ENCODE measurements around the gene AIPL1. TPM values are rescaled to one million over a fixed set of nuclear protein-coding genes. Genes with fewer than 3 reads are reported as not detected.

The AIPL1 gene
- total RNA-seq, 1 donor from 2014 or later = not detected

DNA sequence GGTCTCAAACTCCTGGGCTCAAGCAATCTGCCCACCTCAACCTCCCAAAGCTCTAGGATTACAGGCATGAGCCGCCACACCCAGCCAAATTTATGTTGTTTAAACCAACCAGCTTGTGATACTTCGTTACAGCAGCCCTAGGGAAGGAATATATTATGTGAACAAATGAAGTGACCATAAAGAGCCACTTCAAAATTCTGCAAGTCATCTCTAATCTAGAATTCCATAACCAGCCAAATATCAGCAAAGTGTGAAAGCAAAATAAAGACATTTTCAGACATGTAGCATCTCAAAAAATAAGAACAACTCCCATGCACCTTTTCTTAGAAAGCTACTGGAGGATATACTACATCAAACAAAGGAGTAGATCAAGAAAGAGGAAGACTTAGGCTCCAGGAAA is 36.0 kb downstream of the AIPL1 start:
- intact Hi-C loops (cut with micrococcal nuclease) = no loop called here
- Histone ChIP-seq H3K27ac (replicated peaks) (no peak overlapping the region), H3K4me1 (no peaks in the 10 kb centered on the region), H3K27me3 (ENCODE audit: low read depth) (peaks cover 25% of the 10 kb centered on the region), H3K9me3 (replicated peaks) (peaks cover 24% of the 10 kb centered on the region), H3K36me3 (no peaks in the 10 kb centered on the region), H3K4me3 (no peak overlapping the region)
- no peak for TF ChIP-seq CTCF (IDR thresholded peaks at IDR 0.05; ENCODE audit: borderline replicate concordance)
- no peak for DNase-seq

DNA sequence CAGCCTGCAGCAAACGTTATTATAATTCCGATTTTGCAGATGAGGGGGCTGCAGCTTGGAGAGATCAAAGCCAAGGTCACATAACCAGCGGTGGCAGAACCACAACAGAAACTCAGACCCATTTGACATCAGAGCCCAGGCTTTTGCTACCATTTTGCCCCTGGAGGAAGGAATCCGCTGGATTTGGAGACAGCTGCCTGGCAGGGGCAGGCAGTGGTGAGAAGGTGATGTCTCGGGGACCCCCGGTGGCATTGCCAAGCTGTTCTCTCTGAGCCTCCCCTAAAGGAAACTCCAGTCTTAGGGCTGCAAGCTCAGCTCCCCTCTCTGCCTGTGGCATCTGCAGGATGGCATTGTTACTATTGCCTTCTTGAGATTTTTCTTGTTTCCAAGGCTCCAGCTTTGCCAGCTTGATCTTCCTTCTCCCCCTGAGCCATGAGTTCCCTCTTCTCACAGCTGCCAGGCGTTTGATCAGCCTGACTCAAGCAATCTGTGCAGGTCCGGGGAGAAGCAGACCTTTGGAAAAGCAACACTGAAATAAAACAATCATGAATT is 40.8 kb downstream of the AIPL1 start:
- H3K4me1 ChIP-seq = no peaks in the 10 kb centered on the region
- no peak overlapping the region for H3K4me3 ChIP-seq
- TF ChIP-seq CTCF (IDR thresholded peaks at IDR 0.05; ENCODE audit: borderline replicate concordance) = no peak
- intact Hi-C loops (cut with micrococcal nuclease) = no loop called here
- no peak overlapping the region for H3K27ac ChIP-seq (replicated peaks)
- H3K36me3 ChIP-seq = no peaks in the 10 kb centered on the region
- H3K9me3 ChIP-seq (replicated peaks) = peaks cover 13% of the 10 kb centered on the region
- peaks cover 32% of the 10 kb centered on the region for H3K27me3 ChIP-seq (ENCODE audit: low read depth)
- DNase-seq = no peak

GRCh38 chr17:6393351-6393952 is 41.5 kb downstream of the AIPL1 start:
- Histone ChIP-seq H3K9me3 (replicated peaks) (peaks cover 6% of the 10 kb centered on the region), H3K36me3 (no peaks in the 10 kb centered on the region), H3K27ac (replicated peaks) (no peak overlapping the region), H3K4me1 (no peaks in the 10 kb centered on the region), H3K4me3 (no peak overlapping the region), H3K27me3 (ENCODE audit: low read depth) (peaks cover 32% of the 10 kb centered on the region)
- no peak for TF ChIP-seq CTCF (IDR thresholded peaks at IDR 0.05; ENCODE audit: borderline replicate concordance)
- DNase-seq = no peak
- intact Hi-C loops (cut with micrococcal nuclease) = no loop called here

DNA sequence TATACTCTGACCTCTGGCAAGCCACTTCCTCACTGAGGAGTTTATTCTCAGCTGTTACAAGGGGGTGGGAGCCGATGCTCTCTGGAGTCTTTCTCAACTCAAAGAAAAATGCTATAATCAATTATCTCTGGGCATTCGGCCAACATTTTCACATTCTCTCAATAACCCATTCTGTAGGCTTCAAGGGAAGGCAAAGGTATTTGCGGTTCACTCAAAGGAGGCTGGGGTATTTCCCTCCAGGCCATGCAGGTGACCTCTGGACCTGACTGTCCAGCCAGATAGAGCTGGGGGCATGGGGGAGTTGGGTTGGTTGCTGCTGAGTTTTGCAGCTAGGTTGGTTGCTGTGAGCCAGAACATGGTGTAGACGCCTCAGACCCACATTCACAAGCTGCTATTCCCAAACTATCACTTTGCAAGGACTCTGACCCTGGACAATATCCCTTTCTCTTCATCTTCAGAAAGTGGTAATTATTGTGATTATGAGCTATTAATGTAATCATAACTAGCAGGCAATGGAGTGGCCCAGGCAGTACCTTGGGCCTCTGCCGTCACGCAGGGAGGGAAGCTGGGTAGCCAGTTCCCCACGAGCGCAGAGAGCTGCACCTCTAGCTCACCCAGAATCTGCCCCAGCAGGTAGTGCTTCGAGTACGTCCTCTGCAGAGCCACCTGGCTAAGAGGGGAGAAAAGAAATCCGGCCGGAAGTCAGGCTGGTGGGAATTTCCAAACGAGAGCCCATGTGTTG is 42.1 kb downstream of the AIPL1 start:
- no peak for TF ChIP-seq CTCF (IDR thresholded peaks at IDR 0.05; ENCODE audit: borderline replicate concordance)
- Histone ChIP-seq H3K4me3 (no peak overlapping the region), H3K9me3 (replicated peaks) (no peaks in the 10 kb centered on the region), H3K4me1 (no peaks in the 10 kb centered on the region), H3K27ac (replicated peaks) (no peak overlapping the region), H3K27me3 (ENCODE audit: low read depth) (peaks cover 37% of the 10 kb centered on the region), H3K36me3 (no peaks in the 10 kb centered on the region)
- no peak for DNase-seq
- intact Hi-C loops (cut with micrococcal nuclease) = no loop called here

DNA sequence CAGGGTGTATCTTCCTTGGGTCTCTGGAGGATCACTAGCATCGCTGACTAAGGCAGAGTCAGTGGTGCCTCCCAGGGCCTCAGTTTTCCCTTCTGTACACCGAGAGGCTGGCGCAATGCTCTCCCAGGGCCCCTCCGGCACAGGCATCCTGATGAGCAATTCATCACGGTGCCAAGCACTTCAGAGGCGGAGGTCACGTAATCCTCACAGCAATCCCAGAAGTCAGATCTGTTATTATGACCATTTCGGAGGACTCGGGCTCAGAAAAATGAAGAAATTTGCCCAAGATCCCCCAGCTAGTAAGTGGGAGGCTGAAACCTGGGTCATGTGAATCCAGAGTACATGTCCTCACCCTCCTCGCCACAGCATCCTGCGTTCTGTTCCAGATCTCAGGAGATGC is 46.5 kb downstream of the AIPL1 start:
- Histone ChIP-seq H3K9me3 (replicated peaks) (no peaks in the 10 kb centered on the region), H3K4me3 (no peak overlapping the region), H3K4me1 (no peaks in the 10 kb centered on the region), H3K36me3 (no peaks in the 10 kb centered on the region), H3K27ac (replicated peaks) (no peak overlapping the region), H3K27me3 (ENCODE audit: low read depth) (peaks cover 39% of the 10 kb centered on the region)
- intact Hi-C loops (cut with micrococcal nuclease) = no loop called here
- no peak for TF ChIP-seq CTCF (IDR thresholded peaks at IDR 0.05; ENCODE audit: borderline replicate concordance)
- DNase-seq = no peak
